Adrenal gland (tissue), 5 donors: ENCODE data around the gene C18orf32.

Source experiments
- CTCF ChIP-seq, 6 experiments: fragments of 450-650 bp in 4 of 6; fragments of 200-600 bp in 2 of 6; sonication (generic) in 1 of 6; IDR thresholded peaks; 1 replicate in 5 of 6; 2 replicates in 1 of 6; pipeline versions ENCODE4 v1.5.1 to v1.8.0; 2016 to 2021; ENCODE audit warnings: antibody characterized with exemption in 6 of 6, mild to moderate bottlenecking in 2 of 6, moderate library complexity in 1 of 6
- POLR2A ChIP-seq, 2 donors: fragments of 450-650 bp; IDR thresholded peaks; one replicate each; pipeline ENCODE4 v1.6.1; 2017; ENCODE audit warnings: antibody characterized with exemption in 2 of 2, mild to moderate bottlenecking in 2 of 2, moderate library complexity in 1 of 2
- donor health status: DM: no; HTN: no; CAD: no.

DNA sequence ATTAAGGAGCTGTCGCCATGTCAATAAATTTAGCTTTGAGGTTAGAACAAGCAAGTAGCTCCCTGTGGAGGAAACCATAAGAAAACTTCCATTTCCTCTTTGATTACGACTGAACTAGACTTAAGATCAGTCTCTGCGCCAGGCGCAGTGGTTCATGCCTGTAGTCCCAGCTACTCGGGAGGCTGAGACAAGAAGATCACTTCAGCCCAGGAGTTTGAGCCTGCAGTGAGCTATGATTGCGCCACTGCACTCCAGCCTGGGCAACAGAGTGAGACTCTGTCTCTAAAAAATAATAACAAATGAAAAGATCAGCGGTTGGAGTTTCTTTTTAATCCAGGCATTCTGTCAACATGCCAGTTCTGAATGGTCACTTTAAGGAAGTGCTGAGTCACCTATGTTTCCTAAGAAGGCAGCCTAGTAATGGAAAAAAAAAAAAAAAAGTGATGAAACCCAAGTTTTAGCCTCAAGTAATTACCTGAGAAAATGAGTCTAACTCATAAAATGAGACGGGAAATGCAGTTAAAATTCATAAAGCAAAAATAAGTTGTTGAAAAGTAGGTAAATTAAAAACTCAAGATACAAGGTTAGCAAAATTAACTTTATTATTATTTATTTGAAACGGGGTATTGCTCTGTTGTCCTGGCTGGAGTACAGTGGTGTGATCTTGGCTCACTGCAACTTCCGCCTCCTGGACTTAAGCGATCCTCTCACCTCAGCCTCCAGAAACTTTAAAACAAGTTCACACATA, 10.2 kb downstream of the C18orf32 start:
- no peak for TF ChIP-seq CTCF (IDR thresholded peaks at IDR 0.05)
- no peak for TF ChIP-seq POLR2A (IDR thresholded peaks at IDR 0.05)
